VCaP (cell line): ENCODE measurements around the gene MAB21L1.

ENCODE experiments used
- H3K27ac ChIP-seq: fragments of 450-650 bp; 2 replicates; pipeline ENCODE4 v1.5.1; 2017
- CTCF ChIP-seq: fragments of 450-650 bp; conservative IDR thresholded peaks from 2 replicates; pipeline ENCODE4 v1.5.1; 2017; ENCODE audit warnings: mild to moderate bottlenecking, moderate library complexity

MAB21L1 gene

GRCh38 chr13:35489050-35489449, 12.6 kb upstream of the MAB21L1 start:
- no peak overlapping the region for H3K27ac ChIP-seq
- no peak for TF ChIP-seq CTCF

GRCh38 chr13:35485424-35485823, 8.9 kb upstream of the MAB21L1 start:
- no peak for TF ChIP-seq CTCF
- H3K27ac ChIP-seq = no peak overlapping the region

- no peak for TF ChIP-seq CTCF
- H3K27ac ChIP-seq = no peak overlapping the region
These were observed 7.9 kb upstream of the MAB21L1 start for GRCh38 chr13:35484384-35484783.

- no peak overlapping the region for H3K27ac ChIP-seq
- no peak for TF ChIP-seq CTCF
These were observed 7.3 kb upstream of the MAB21L1 start for GRCh38 chr13:35483761-35484160.

DNA sequence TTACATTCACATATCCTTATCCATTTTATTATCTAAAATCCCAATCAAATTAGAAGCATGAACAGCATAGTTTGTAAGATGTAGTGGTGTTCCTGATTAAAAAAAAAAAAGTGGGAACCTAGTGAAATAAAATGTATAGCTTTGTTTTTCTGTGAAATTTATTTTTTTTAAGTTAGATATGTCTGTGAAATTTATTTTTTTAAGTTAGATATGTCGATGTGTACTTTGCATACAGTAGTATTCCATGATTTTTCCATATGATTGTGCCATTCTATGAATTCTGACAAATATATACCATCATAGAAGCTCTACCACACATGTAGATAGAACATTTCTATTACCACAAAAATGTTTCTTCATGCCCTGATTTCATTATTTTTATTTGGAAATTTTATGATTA, 6.0 kb upstream of the MAB21L1 start:
- H3K27ac ChIP-seq = no peak overlapping the region
- no peak for TF ChIP-seq CTCF

DNA sequence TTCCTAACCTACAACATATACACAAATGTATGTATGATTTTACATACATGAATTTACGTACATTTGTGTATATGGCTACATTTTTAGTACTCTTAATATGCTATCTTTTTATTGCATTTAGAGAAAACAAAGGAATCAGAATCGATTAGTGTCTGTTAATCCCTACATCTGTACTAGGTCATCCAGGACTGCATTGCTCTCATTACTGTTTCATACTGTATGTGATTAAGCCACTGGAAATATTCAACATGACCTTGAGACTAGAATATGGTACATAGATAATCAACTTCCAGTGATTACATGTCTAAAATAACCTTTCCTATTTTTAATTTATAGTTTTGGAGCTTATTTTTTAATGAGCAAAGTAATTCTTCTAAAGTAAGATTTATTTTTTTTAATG, 5.3 kb upstream of the MAB21L1 start:
- TF ChIP-seq CTCF = no peak
- H3K27ac ChIP-seq = no peak overlapping the region

DNA sequence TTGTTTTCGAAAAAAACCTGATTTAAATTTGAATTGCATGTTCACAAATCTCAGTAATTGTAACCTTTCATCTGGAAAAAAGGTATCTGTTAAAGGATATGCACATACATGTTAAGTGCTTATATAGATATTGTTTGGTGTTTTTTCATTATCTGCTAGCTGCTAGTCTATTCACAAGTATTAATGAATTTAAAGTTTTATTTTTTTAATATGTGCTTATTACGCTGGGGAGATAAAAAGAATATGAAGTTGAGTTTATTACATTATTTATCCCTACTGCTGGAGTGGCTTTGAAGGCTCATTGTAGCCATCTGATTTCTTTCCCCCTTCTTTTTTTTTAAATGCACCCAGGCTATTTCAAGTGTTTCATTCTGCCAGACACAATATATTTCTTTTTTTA, 3.9 kb upstream of the MAB21L1 start:
- H3K27ac ChIP-seq = no peak overlapping the region
- no peak for TF ChIP-seq CTCF

DNA sequence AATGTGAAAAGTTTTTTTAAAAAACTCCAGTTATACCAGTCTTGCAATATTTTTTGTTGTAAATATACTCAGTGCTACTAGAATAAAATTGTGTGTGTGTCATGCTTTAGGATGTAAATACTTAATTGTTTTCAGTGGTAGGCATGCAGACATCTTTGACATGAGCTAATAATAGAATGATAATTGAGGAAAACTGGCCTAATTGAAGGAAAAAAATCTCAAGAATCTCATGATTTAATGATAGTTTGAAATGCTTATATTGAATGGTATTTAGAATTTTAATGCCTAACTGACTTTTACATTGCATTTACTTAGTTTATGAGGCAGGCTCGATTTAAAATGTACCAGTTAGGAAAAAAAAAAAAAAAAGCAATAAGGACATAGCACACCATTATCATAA, 3.2 kb upstream of the MAB21L1 start:
- no peak overlapping the region for H3K27ac ChIP-seq
- no peak for TF ChIP-seq CTCF
